Ammon's horn (tissue), 1 donor: ENCODE results near the gene SYNE4.
"Not testable (repeated sequence)": the region's sequence is repeated elsewhere in the genome, so short reads cannot be mapped to it uniquely, and the experiment has no call there.

Source experiments
- DNase-seq: peaks from one replicate; pipeline ENCODE4 v3.0.0-alpha.2; 2016; ENCODE audit warnings: low spot score

Gene SYNE4

GRCh38 chr19:36008336-36008978 is at the start of gene SYNE4:
Gene SYNE4, minus strand, starts transcription at chr19:36008813. Its CDS starts 132 bp downstream, at chr19:36008681.
- DNase-seq: no peak

GRCh38 chr19:36054733-36055686 is 46.4 kb upstream of the SYNE4 start, which contains the start of gene WDR62:
Gene WDR62, plus strand, starts transcription at chr19:36054897. Its CDS starts 75 bp downstream, at chr19:36054972.
- peak; percentile 95 for DNase-seq

GRCh38 chr19:36054119-36054732 is 45.6 kb upstream of the SYNE4 start, which contains the start of gene THAP8:
Gene THAP8, minus strand, starts transcription at chr19:36054285. Its CDS starts 68 bp downstream, at chr19:36054217.
- peak; percentile 99 for DNase-seq

- DNase-seq: no peak
Measured at GRCh38 chr19:36051637-36052036, 43.0 kb upstream of the SYNE4 start.

GRCh38 chr19:36051236-36051635 is 42.6 kb upstream of the SYNE4 start:
- no peak for DNase-seq

- no peak for DNase-seq
Measured at GRCh38 chr19:36049080-36049698, 40.6 kb upstream of the SYNE4 start.

- no peak for DNase-seq
Measured at GRCh38 chr19:36047835-36048234, 39.2 kb upstream of the SYNE4 start.

GRCh38 chr19:36046443-36047050 is 37.9 kb upstream of the SYNE4 start:
- peak; percentile 43 for DNase-seq

- peak; percentile 44 for DNase-seq
Measured at GRCh38 chr19:36043952-36044351, 35.3 kb upstream of the SYNE4 start.

GRCh38 chr19:36041831-36042230 is 33.2 kb upstream of the SYNE4 start:
- no peak for DNase-seq

- not testable (repeated sequence) for DNase-seq
Measured at GRCh38 chr19:36041092-36041491, 32.5 kb upstream of the SYNE4 start.

GRCh38 chr19:36040495-36040894 is 31.9 kb upstream of the SYNE4 start:
- DNase-seq: no peak

GRCh38 chr19:36032251-36033104 is 23.9 kb upstream of the SYNE4 start, which contains the start of gene CLIP3:
Gene CLIP3, minus strand, starts transcription at chr19:36032873. Its CDS starts 516 bp downstream, at chr19:36032357.
- peak; percentile 91 for DNase-seq

GRCh38 chr19:36031308-36031707 is 22.7 kb upstream of the SYNE4 start:
- DNase-seq: no peak

- DNase-seq: peak; percentile 40
Measured at GRCh38 chr19:36030264-36031148, 21.9 kb upstream of the SYNE4 start.

GRCh38 chr19:36028313-36029041 is 19.9 kb upstream of the SYNE4 start:
- DNase-seq: peak; percentile 25

GRCh38 chr19:36027696-36028095 is 19.1 kb upstream of the SYNE4 start:
- DNase-seq: no peak

- DNase-seq: no peak
Measured at GRCh38 chr19:36026091-36026876, 17.7 kb upstream of the SYNE4 start.
